ENCODE results near the gene DYNLRB2.

DNA sequence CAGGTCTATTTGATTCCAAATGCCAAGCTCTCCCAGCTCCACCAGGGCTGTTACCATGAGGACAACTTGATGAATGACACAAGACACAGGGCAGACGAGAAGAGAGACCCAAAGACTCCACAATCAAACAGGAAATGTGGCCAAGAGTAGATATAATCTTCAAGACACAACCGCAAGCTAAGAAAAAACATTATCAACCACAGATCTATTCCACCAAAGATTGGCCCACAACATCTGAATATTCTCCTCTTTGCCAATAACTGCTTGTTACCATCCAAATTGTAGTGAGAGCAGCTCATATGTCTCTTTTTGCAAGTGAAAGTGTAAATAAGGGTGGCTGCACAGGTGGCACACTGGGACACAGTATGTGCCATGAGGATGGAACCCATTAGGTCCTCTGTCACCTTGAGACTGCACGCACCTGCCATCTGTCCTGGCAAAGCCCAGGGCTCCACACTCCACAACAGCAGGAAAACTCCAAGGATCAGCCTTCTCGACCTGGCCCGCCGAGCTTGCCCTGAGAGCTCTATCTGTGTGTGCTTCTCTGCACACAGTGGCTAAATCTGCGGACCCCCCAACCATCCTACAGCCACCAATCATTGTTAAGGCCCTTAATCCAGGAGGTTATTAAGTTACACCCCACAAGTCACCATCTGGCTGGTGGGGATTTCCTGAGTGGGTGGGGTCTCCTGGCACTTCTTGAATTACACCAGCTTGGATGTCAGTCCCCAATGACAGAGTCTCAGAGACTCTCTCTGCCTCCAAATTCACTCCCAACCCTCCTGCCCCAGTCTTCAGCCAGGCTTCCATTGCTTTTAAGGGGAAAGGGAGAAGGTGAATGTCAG lies 50.5 kb downstream of the DYNLRB2 start:
- TF ChIP-seq, protein P1, sequence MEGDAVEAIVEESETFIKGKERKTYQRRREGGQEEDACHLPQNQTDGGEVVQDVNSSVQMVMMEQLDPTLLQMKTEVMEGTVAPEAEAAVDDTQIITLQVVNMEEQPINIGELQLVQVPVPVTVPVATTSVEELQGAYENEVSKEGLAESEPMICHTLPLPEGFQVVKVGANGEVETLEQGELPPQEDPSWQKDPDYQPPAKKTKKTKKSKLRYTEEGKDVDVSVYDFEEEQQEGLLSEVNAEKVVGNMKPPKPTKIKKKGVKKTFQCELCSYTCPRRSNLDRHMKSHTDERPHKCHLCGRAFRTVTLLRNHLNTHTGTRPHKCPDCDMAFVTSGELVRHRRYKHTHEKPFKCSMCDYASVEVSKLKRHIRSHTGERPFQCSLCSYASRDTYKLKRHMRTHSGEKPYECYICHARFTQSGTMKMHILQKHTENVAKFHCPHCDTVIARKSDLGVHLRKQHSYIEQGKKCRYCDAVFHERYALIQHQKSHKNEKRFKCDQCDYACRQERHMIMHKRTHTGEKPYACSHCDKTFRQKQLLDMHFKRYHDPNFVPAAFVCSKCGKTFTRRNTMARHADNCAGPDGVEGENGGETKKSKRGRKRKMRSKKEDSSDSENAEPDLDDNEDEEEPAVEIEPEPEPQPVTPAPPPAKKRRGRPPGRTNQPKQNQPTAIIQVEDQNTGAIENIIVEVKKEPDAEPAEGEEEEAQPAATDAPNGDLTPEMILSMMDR (conservative IDR thresholded peaks at IDR 0.05): no peak
- TF ChIP-seq ZFX (IDR thresholded peaks at IDR 0.05): no peak
